Panc1 (cell line): ENCODE data around the gene GJB3. TPM values are rescaled to one million over a fixed set of nuclear protein-coding genes. Genes with fewer than 3 reads are reported as not detected.
"Not testable (repeated sequence)": the region's sequence is repeated elsewhere in the genome, so short reads cannot be mapped to it uniquely, and the experiment has no call there.

Experiments used
- ATAC-seq: fragments of 200-7000 bp; cut with Tn5 transposase; 2 replicates; pipeline ENCODE4 v1.9.1; 2020; ENCODE audit warnings: mild to moderate bottlenecking, moderate library complexity
- BruUV-seq: library from RNA; stranded (reverse); fragments of 400-500 nt; replicated peaks from 2 replicates; lab custom pipeline; 2021; lab: Mats Ljungman, UMichigan
- CTCF ChIA-PET: fragments of 300-600 bp; sonication (Branson Sonifier 250); formaldehyde crosslinking; loops from one replicate; lab custom pipeline; 2022; ENCODE audit warnings: antibody characterized with exemption; lab: Charles Lee
- POLR2A ChIA-PET: fragments of 300-600 bp; sonication (Branson Sonifier 250); formaldehyde crosslinking; loops from one replicate; lab custom pipeline; 2022; ENCODE audit warnings: antibody characterized with exemption; lab: Charles Lee
- DNase-seq: peaks from one replicate; pipeline ENCODE4 v3.0.0-alpha.2; 2010; ENCODE audit warnings: low read depth, low spot score
- H3K27ac ChIP-seq: 2 replicates; pipeline ENCODE4 v1.5.1; 2011; ENCODE audit warnings: mild to moderate bottlenecking, low read length, inconsistent platforms
- H3K27me3 ChIP-seq: fragments of 200-500 bp; sonication (Bioruptor generic); 2 replicates; pipeline ENCODE4 v1.6.0; 2014; ENCODE audit warnings: low read length, inconsistent platforms; ENCODE audit not compliant: control insufficient read depth, insufficient read depth
- H3K36me3 ChIP-seq: fragments of 200-500 bp; sonication (Bioruptor generic); 2 replicates; pipeline ENCODE4 v1.5.1; 2014; ENCODE audit warnings: inconsistent platforms, mild to moderate bottlenecking, low read length, moderate library complexity; ENCODE audit not compliant: control insufficient read depth, insufficient read depth
- H3K4me1 ChIP-seq: 2 replicates; pipeline ENCODE4 v1.5.1; 2011; ENCODE audit warnings: inconsistent platforms, mild to moderate bottlenecking, low read length, moderate library complexity; ENCODE audit not compliant: control insufficient read depth, insufficient read depth
- H3K4me3 ChIP-seq, 2 experiments: 2 replicates each; pipeline ENCODE4 v1.5.1; 2011 to 2012; ENCODE audit warnings: low read depth in 2 of 2, low read length in 2 of 2, mild to moderate bottlenecking in 2 of 2, inconsistent platforms in 1 of 2, moderate library complexity in 1 of 2
- H3K9me3 ChIP-seq: fragments of 200-500 bp; sonication (Bioruptor generic); 2 replicates; pipeline ENCODE4 v1.5.1; 2014; ENCODE audit warnings: low read depth, mild to moderate bottlenecking, inconsistent platforms, low read length, moderate library complexity; ENCODE audit not compliant: control insufficient read depth, insufficient read depth
- CTCF ChIP-seq: fragments of 450-650 bp; IDR thresholded peaks from 2 replicates; pipeline ENCODE4 v1.5.1; 2017; ENCODE audit warnings: mild to moderate bottlenecking
- POLR2AphosphoS5 ChIP-seq: IDR thresholded peaks from 2 replicates; pipeline ENCODE4 v1.6.1; 2012; ENCODE audit warnings: mild to moderate bottlenecking, low read depth, low read length, moderate library complexity
- REST ChIP-seq, 2 experiments: IDR thresholded peaks; 2 replicates each; pipeline ENCODE4 v1.6.1; 2011 to 2012; ENCODE audit warnings: low read depth in 2 of 2, control low read depth in 1 of 2, low read length in 1 of 2, mild to moderate bottlenecking in 1 of 2, moderate library complexity in 1 of 2; ENCODE audit not compliant: insufficient read depth in 1 of 2
- SIN3A ChIP-seq: IDR thresholded peaks from 2 replicates; pipeline ENCODE4 v1.6.1; 2012; ENCODE audit warnings: low read depth, mild to moderate bottlenecking, low read length, moderate library complexity, borderline replicate concordance; ENCODE audit not compliant: insufficient read depth
- TCF7L2 ChIP-seq: IDR thresholded peaks from 2 replicates; pipeline ENCODE4 v1.6.1; 2011; ENCODE audit warnings: mild to moderate bottlenecking, low read depth, low read length, inconsistent platforms
- in situ Hi-C: cut with HindIII; loops from 2 replicates; pipeline ENCODE4 v1.10.0; 2016; ENCODE audit warnings: low sequenced_read_pairs, low pct_unique_long_range_greater_than_20kb
- intact Hi-C: fragments of 100-400 bp; cut with micrococcal nuclease; formaldehyde crosslinking; loops from one replicate; pipeline ENCODE4 v1.10.0; 2022; ENCODE audit not compliant: unreplicated experiment
- total RNA-seq: library from RNA; stranded (reverse); gene quantifications from one replicate; pipeline ENCODE4 v1.2.1, GENCODE V29; 2021; ENCODE audit not compliant: unreplicated experiment

Gene GJB3
- total RNA-seq, 1 experiment from 2014 or later = 0.15 TPM

GRCh38 chr1:34736692-34737091 is 44.3 kb upstream of the GJB3 start:
- H3K4me1 ChIP-seq = no peaks in the 10 kb centered on the region
- H3K36me3 ChIP-seq = no peaks in the 10 kb centered on the region
- POLR2A ChIA-PET = no interaction called here
- no TSS peak for BruUV-seq
- DNase-seq (no peak), ATAC-seq (no peak)
- in situ Hi-C loops (no loop called here), intact Hi-C loops (no loop called here)
- H3K4me3 ChIP-seq = no peak overlapping the region
- no peaks in the 10 kb centered on the region for H3K9me3 ChIP-seq
- H3K27me3 ChIP-seq = no peaks in the 10 kb centered on the region; the same call in 1 of the 2 replicates
- TF ChIP-seq CTCF (no peak), SIN3A (no peak), POLR2AphosphoS5 (no peak), TCF7L2 (no peak), REST (IDR thresholded peaks at IDR 0.05; ENCODE audit: insufficient read depth in 1 of 2, low read depth in 2 of 2, low read length in 1 of 2) (no peak)
- CTCF ChIA-PET = no interaction called here
- no peak overlapping the region for H3K27ac ChIP-seq

GRCh38 chr1:34737236-34737635 is 43.8 kb upstream of the GJB3 start:
- intact Hi-C loops, H3K27ac ChIP-seq, H3K4me1 ChIP-seq, in situ Hi-C loops, H3K4me3 ChIP-seq, CTCF ChIA-PET, H3K27me3 ChIP-seq, DNase-seq, H3K36me3 ChIP-seq, H3K9me3 ChIP-seq, BruUV-seq, ATAC-seq, POLR2A ChIA-PET: not testable (repeated sequence)

GRCh38 chr1:34739613-34740012 is 41.4 kb upstream of the GJB3 start:
- no peak for DNase-seq
- TF ChIP-seq TCF7L2 = no peak
- TF ChIP-seq POLR2AphosphoS5 = no peak
- no peak for TF ChIP-seq REST (IDR thresholded peaks at IDR 0.05; ENCODE audit: insufficient read depth in 1 of 2, low read depth in 2 of 2, low read length in 1 of 2)
- TF ChIP-seq CTCF = no peak
- TF ChIP-seq SIN3A = no peak
- CTCF ChIA-PET = no interaction called here
- Histone ChIP-seq H3K27ac (no peak overlapping the region), H3K36me3 (no peaks in the 10 kb centered on the region), H3K4me1 (no peaks in the 10 kb centered on the region), H3K9me3 (no peaks in the 10 kb centered on the region), H3K27me3 (no peaks in the 10 kb centered on the region), H3K4me3 (no peak overlapping the region)
- ATAC-seq = no peak
- in situ Hi-C loops = no loop called here
- POLR2A ChIA-PET = no interaction called here
- no TSS peak for BruUV-seq
- intact Hi-C loops = loop anchor here (5.0 to 10.0 kb wide), 5 partner anchors 142 to 1107 kb away; no protein-coding TSS in a partner anchor
